ENCODE data around the gene INPP4B.

DNA sequence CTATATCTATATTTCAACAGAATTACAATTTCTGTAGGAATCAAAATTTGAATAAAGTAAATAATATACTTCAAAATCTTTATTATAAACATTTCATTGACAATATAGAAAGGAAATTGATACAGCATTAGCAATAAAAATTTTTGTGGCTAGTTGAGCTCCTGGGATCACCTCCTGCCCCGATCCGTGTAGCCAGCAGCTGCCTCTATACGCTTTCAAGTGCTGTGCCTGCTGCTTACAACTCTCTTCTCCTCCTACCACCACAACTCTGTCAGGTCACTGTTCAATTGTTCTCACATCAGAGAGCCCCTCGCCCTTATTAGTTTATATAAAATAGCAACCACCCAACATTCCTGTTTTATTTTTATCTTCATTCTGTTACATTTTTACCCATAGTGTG is 27.6 kb downstream of the INPP4B start:
- no peak for TF ChIP-seq EZH2 (IDR thresholded peaks at IDR 0.05; ENCODE audit: low read length, unreplicated experiment)
- TF ChIP-seq, protein P1, sequence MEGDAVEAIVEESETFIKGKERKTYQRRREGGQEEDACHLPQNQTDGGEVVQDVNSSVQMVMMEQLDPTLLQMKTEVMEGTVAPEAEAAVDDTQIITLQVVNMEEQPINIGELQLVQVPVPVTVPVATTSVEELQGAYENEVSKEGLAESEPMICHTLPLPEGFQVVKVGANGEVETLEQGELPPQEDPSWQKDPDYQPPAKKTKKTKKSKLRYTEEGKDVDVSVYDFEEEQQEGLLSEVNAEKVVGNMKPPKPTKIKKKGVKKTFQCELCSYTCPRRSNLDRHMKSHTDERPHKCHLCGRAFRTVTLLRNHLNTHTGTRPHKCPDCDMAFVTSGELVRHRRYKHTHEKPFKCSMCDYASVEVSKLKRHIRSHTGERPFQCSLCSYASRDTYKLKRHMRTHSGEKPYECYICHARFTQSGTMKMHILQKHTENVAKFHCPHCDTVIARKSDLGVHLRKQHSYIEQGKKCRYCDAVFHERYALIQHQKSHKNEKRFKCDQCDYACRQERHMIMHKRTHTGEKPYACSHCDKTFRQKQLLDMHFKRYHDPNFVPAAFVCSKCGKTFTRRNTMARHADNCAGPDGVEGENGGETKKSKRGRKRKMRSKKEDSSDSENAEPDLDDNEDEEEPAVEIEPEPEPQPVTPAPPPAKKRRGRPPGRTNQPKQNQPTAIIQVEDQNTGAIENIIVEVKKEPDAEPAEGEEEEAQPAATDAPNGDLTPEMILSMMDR (conservative IDR thresholded peaks at IDR 0.05; ENCODE audit: low read depth, low read length) = no peak
- TF ChIP-seq EZH2phosphoT487 (IDR thresholded peaks at IDR 0.05; ENCODE audit: borderline replicate concordance, low read length) = no peak

Data from PC-3 (cell line).